Neural cell (in vitro differentiated cells): ENCODE data around the gene XK.

Experiments
- CTCF ChIP-seq: fragments of 450-650 bp; IDR thresholded peaks from 2 replicates; pipeline ENCODE4 v1.5.1; 2014; ENCODE audit warnings: antibody characterized with exemption, mild to moderate bottlenecking, moderate library complexity; ENCODE audit not compliant: poor library complexity, severe bottlenecking
- EP300 ChIP-seq: fragments of 450-650 bp; conservative IDR thresholded peaks from 2 replicates; pipeline ENCODE4 v1.6.1; 2014; ENCODE audit warnings: antibody characterized with exemption, mild to moderate bottlenecking, moderate library complexity; ENCODE audit not compliant: poor library complexity, severe bottlenecking
- EZH2 ChIP-seq: fragments of 200-600, 300-800 bp; shearing (Covaris generic), sonication (generic); IDR thresholded peaks from 2 replicates; pipeline ENCODE4 v1.6.1; 2014; ENCODE audit warnings: antibody characterized with exemption, low read length, borderline replicate concordance, mild to moderate bottlenecking; ENCODE audit not compliant: insufficient read depth, poor library complexity, severe bottlenecking
- MXI1 ChIP-seq: fragments of 450-650 bp; conservative IDR thresholded peaks from 2 replicates; pipeline ENCODE4 v1.6.1; 2014; ENCODE audit warnings: antibody characterized with exemption, mild to moderate bottlenecking; ENCODE audit not compliant: poor library complexity, severe bottlenecking
- POLR2AphosphoS5 ChIP-seq: IDR thresholded peaks from 2 replicates; pipeline ENCODE4 v1.6.1; 2012
- RAD21 ChIP-seq: fragments of 450-650 bp; conservative IDR thresholded peaks from 2 replicates; pipeline ENCODE4 v1.6.1; 2014; ENCODE audit warnings: antibody characterized with exemption, mild to moderate bottlenecking, moderate library complexity
- REST ChIP-seq: IDR thresholded peaks from 2 replicates; pipeline ENCODE4 v1.6.1; 2012; ENCODE audit warnings: borderline replicate concordance
- SMC3 ChIP-seq: fragments of 450-650 bp; conservative IDR thresholded peaks from 2 replicates; pipeline ENCODE4 v1.6.1; 2014; ENCODE audit warnings: antibody characterized with exemption, mild to moderate bottlenecking, moderate library complexity; ENCODE audit not compliant: poor library complexity
- TAF1 ChIP-seq: IDR thresholded peaks from 2 replicates; pipeline ENCODE4 v1.6.1; 2012; ENCODE audit warnings: low read depth

- TF ChIP-seq EZH2 (no peak), CTCF (no peak), TAF1 (no peak), MXI1 (no peak), REST (no peak), SMC3 (no peak), POLR2AphosphoS5 (no peak), EP300 (no peak), RAD21 (no peak)
Measured at GRCh38 chrX:37652589-37653231, 32.9 kb upstream of the XK start.
